HG03064 (cell line): ENCODE results near the gene DRICH1.
"Not testable (repeated sequence)": the region's sequence is repeated elsewhere in the genome, so short reads cannot be mapped to it uniquely, and the experiment has no call there.

Experiments used
- ATAC-seq: cut with Tn5 transposase; IDR thresholded peaks from one replicate; pipeline ENCODE4 v1.9.1; 2021; ENCODE audit warnings: low read depth; ENCODE audit not compliant: unreplicated experiment

DRICH1 gene

GRCh38 chr22:23651676-23652075 is 19.6 kb upstream of the DRICH1 start:
- ATAC-seq: no peak

- ATAC-seq: no peak
These were observed 17.0 kb upstream of the DRICH1 start for GRCh38 chr22:23649071-23649501.

- not testable (repeated sequence) for ATAC-seq
These were observed 14.4 kb upstream of the DRICH1 start for GRCh38 chr22:23646526-23646925.

- ATAC-seq: not testable (repeated sequence)
These were observed 8.1 kb upstream of the DRICH1 start for GRCh38 chr22:23640206-23640605.

GRCh38 chr22:23639661-23640060 is 7.5 kb upstream of the DRICH1 start:
- ATAC-seq: no peak

- ATAC-seq: no peak
These were observed 6.5 kb upstream of the DRICH1 start for GRCh38 chr22:23638611-23639010.

GRCh38 chr22:23635291-23635690 is 3.2 kb upstream of the DRICH1 start:
- ATAC-seq: not testable (repeated sequence)

GRCh38 chr22:23628056-23628743 is 3.9 kb downstream of the DRICH1 start:
- not testable (repeated sequence) for ATAC-seq

GRCh38 chr22:23627401-23628055 is 4.6 kb downstream of the DRICH1 start:
- ATAC-seq: not testable (repeated sequence)

GRCh38 chr22:23626286-23626975 is 5.7 kb downstream of the DRICH1 start:
- ATAC-seq: no peak

- no peak for ATAC-seq
These were observed 9.5 kb downstream of the DRICH1 start for GRCh38 chr22:23622634-23623033.

GRCh38 chr22:23621916-23622315 is 10.2 kb downstream of the DRICH1 start:
- ATAC-seq: not testable (repeated sequence)

- no peak for ATAC-seq
These were observed 10.9 kb downstream of the DRICH1 start for GRCh38 chr22:23621082-23621780.

- no peak for ATAC-seq
These were observed 18.7 kb downstream of the DRICH1 start for GRCh38 chr22:23613193-23613972.

- ATAC-seq: no peak
These were observed 21.9 kb downstream of the DRICH1 start for GRCh38 chr22:23609983-23610781.

GRCh38 chr22:23608583-23608982 is 23.5 kb downstream of the DRICH1 start:
- ATAC-seq: no peak

- no peak for ATAC-seq
These were observed 25.7 kb downstream of the DRICH1 start for GRCh38 chr22:23606204-23607131.

- ATAC-seq: no peak
These were observed 27.0 kb downstream of the DRICH1 start for GRCh38 chr22:23604939-23605712.
